Brain microvascular endothelial cell (primary cell): ENCODE measurements around the gene SLC46A1.

ENCODE experiments used
- DNase-seq: peaks from one replicate; pipeline ENCODE4 v3.0.0-alpha.2; 2020
- H3K27ac ChIP-seq: fragments of 250-450 bp; sonication (Bioruptor Pico); 2 replicates; pipeline ENCODE4 v1.5.1; 2020; ENCODE audit warnings: mild to moderate bottlenecking, moderate library complexity
- H3K27me3 ChIP-seq: fragments of 250-450 bp; sonication (Bioruptor Pico); replicated peaks from 2 replicates; pipeline ENCODE4 v1.5.1; 2020; ENCODE audit warnings: mild to moderate bottlenecking
- H3K36me3 ChIP-seq: fragments of 250-450 bp; sonication (Bioruptor Pico); replicated peaks from 2 replicates; pipeline ENCODE4 v1.5.1; 2020; ENCODE audit warnings: mild to moderate bottlenecking
- H3K4me3 ChIP-seq: 2 replicates; pipeline ENCODE4 v1.5.1; 2011; ENCODE audit warnings: low read depth, mild to moderate bottlenecking, control low read depth, low read length, moderate library complexity
- CTCF ChIP-seq: IDR thresholded peaks from 2 replicates; pipeline ENCODE4 v1.5.1; 2011; ENCODE audit warnings: low read depth, mild to moderate bottlenecking, moderate library complexity, low read length, control low read depth, inconsistent platforms; ENCODE audit errors: missing control alignments
- in situ Hi-C: cut with HindIII; loops from 2 replicates; pipeline ENCODE4 v1.10.0; 2017; ENCODE audit warnings: low sequenced_read_pairs, low pct_ligation_motif_present

Gene SLC46A1

GRCh38 chr17:28402844-28403243 lies 3.2 kb downstream of the SLC46A1 start:
- TF ChIP-seq CTCF = no peak
- in situ Hi-C loops = no loop called here
- Histone ChIP-seq H3K27ac (no peak overlapping the region), H3K4me3 (no peak overlapping the region), H3K36me3 (no peaks in the 10 kb centered on the region), H3K27me3 (no peaks in the 10 kb centered on the region)
- no peak for DNase-seq

- in situ Hi-C loops = no loop called here
- DNase-seq = no peak
- no peak for TF ChIP-seq CTCF
- Histone ChIP-seq H3K36me3 (no peaks in the 10 kb centered on the region), H3K27ac (no peak overlapping the region), H3K27me3 (no peaks in the 10 kb centered on the region), H3K4me3 (no peak overlapping the region)
Observed at GRCh38 chr17:28402224-28402630, 3.8 kb downstream of the SLC46A1 start.

- in situ Hi-C loops = no loop called here
- DNase-seq = no peak
- no peaks in the 10 kb centered on the region for H3K36me3 ChIP-seq
Observed at GRCh38 chr17:28399808-28400207, 6.2 kb downstream of the SLC46A1 start.

GRCh38 chr17:28398280-28398981 lies 7.6 kb downstream of the SLC46A1 start:
- in situ Hi-C loops = no loop called here
- no peaks in the 10 kb centered on the region for H3K36me3 ChIP-seq
- H3K4me3 ChIP-seq = no peak overlapping the region
- H3K27me3 ChIP-seq = no peaks in the 10 kb centered on the region
- no peak for TF ChIP-seq CTCF
- no peak for DNase-seq
- no peak overlapping the region for H3K27ac ChIP-seq

More at GRCh38 chr17:28399808-28400207, 6.2 kb downstream of the SLC46A1 start:
- Histone ChIP-seq H3K4me3 (no peak overlapping the region), H3K27me3 (no peaks in the 10 kb centered on the region), H3K27ac (no peak overlapping the region)
- TF ChIP-seq CTCF = no peak

GRCh38 chr17:28397687-28398279 lies 8.2 kb downstream of the SLC46A1 start:
- Histone ChIP-seq H3K4me3 (no peak overlapping the region), H3K27ac (no peak overlapping the region), H3K36me3 (no peaks in the 10 kb centered on the region), H3K27me3 (no peaks in the 10 kb centered on the region)
- TF ChIP-seq CTCF = no peak
- in situ Hi-C loops = no loop called here
- no peak for DNase-seq
